Naive thymus-derived CD8-positive, alpha-beta T cell (primary cell): Measurements from ENCODE around the gene AFAP1L1. TPM values are rescaled to one million over a fixed set of nuclear protein-coding genes. Genes with fewer than 3 reads are reported as not detected.

Experiments used
- ATAC-seq, 2 donors: fragments of 150-1000 bp; cut with Tn5 transposase in 1 of 2; sonication (Bioruptor Pico), chemical (Tn5 transposase) in 1 of 2; 1 replicate in 1 of 2; 2 replicates in 1 of 2; pipeline ENCODE4 v1.10.0; 2021; ENCODE audit warnings: mild to moderate bottlenecking in 2 of 2, moderate library complexity in 2 of 2
- POLR2A ChIA-PET: fragments of 350-600 bp; sonication (Branson Sonifier 250); formaldehyde crosslinking; loops from one replicate; lab custom pipeline; 2021; ENCODE audit warnings: antibody characterized with exemption; lab: Charles Lee
- DNase-seq, 10 donors: peaks; one replicate each; pipeline versions ENCODE4 v3.0.0 to v3.0.0-alpha.2; 2020 to 2022
- H3K27ac Mint-ChIP-seq, 10 donors: one replicate each; pipeline ENCODE4 v1.8.0; 2020 to 2022; ENCODE audit warnings: mild to moderate bottlenecking in 10 of 10, mixed read lengths in 10 of 10, moderate library complexity in 4 of 10, inconsistent platforms in 1 of 10
- H3K27me3 Mint-ChIP-seq, 5 donors: one replicate each; pipeline ENCODE4 v1.8.0; 2021 to 2022; ENCODE audit warnings: mixed read lengths in 5 of 5
- H3K36me3 Mint-ChIP-seq, 3 donors: one replicate each; pipeline ENCODE4 v1.8.0; 2020 to 2022; ENCODE audit warnings: mixed read lengths in 3 of 3, mild to moderate bottlenecking in 2 of 3, inconsistent platforms in 1 of 3
- H3K4me1 Mint-ChIP-seq, 4 donors: one replicate each; pipeline ENCODE4 v1.8.0; 2021 to 2022; ENCODE audit warnings: mixed read lengths in 4 of 4
- H3K4me3 Mint-ChIP-seq, 10 donors: one replicate each; pipeline ENCODE4 v1.8.0; 2020 to 2022; ENCODE audit warnings: mild to moderate bottlenecking in 10 of 10, mixed read lengths in 10 of 10, moderate library complexity in 6 of 10, inconsistent platforms in 1 of 10
- H3K9me3 Mint-ChIP-seq, 9 donors: one replicate each; pipeline ENCODE4 v1.8.0; 2020 to 2022; ENCODE audit warnings: mixed read lengths in 9 of 9, mild to moderate bottlenecking in 3 of 9, inconsistent platforms in 1 of 9, moderate library complexity in 1 of 9
- polyA plus RNA-seq, 3 donors: library from polyadenylated mRNA; unstranded; fragments of 300-500 nt; fragmentation: Illumina TruSeq; gene quantifications; one replicate each; pipeline ENCODE4 v1.2.3, GENCODE V29; 2021
- total RNA-seq, 8 experiments: library from RNA in 2 of 8; stranded (reverse) in 2 of 8; gene quantifications; one replicate each; pipeline ENCODE4 v1.2.3 and lab custom pipeline; 2021 to 2026

The AFAP1L1 gene
- total and polyA plus RNA-seq, 5 experiments from 2014 or later, result 0.13 to 1.2 (median 0.56) TPM

- Mint-ChIP-seq H3K4me3 (no peak overlapping the region), H3K27ac (peak overlapping the region in 7 of 10 donors; percentile 5 to 47 (median 36)), H3K36me3 (peaks cover 0 to 21% (median 5%) of the 10 kb centered on the region in 3 donors), H3K9me3 (no peaks in the 10 kb centered on the region), H3K4me1 (peaks cover 7 to 32% (median 21%) of the 10 kb centered on the region in 4 donors), H3K27me3 (no peaks in the 10 kb centered on the region)
- POLR2A ChIA-PET, result interaction anchor here (0.9 to 1.0 kb wide), 3 partner anchors 13 to 54 kb away, joined by 3 read pairs; partner anchors contain the start of gene PCYOX1L
- ATAC-seq (peak; percentile 91 to 96), DNase-seq (peak; percentile 41 to 77 (median 64))
These were observed 99.8 kb downstream of the AFAP1L1 start for GRCh38 chr5:149371296-149371962.

- no peak overlapping the region for H3K27ac Mint-ChIP-seq
- H3K4me1 Mint-ChIP-seq, result peaks cover 7 to 28% (median 19%) of the 10 kb centered on the region in 4 donors
- DNase-seq, result no peak
- H3K9me3 Mint-ChIP-seq, result no peaks in the 10 kb centered on the region
- H3K36me3 Mint-ChIP-seq, result peaks cover 0 to 20% (median 5%) of the 10 kb centered on the region in 3 donors
- H3K4me3 Mint-ChIP-seq, result no peak overlapping the region
- no peak for ATAC-seq
- POLR2A ChIA-PET, result interaction anchor here (0.9 to 1.8 kb wide), 3 partner anchors 52 to 55 kb away, joined by 3 to 4 read pairs (median 3); no protein-coding TSS in a partner anchor
- no peaks in the 10 kb centered on the region for H3K27me3 Mint-ChIP-seq
These were observed 100.6 kb downstream of the AFAP1L1 start for GRCh38 chr5:149372076-149372795.

- H3K4me1 Mint-ChIP-seq, result peaks cover 2 to 22% (median 14%) of the 10 kb centered on the region in 4 donors
- POLR2A ChIA-PET, result interaction anchor here (1.6 to 1.8 kb wide), 2 partner anchors 15 to 53 kb away, joined by 4 to 5 read pairs; partner anchors contain the start of gene PCYOX1L
- DNase-seq (no peak), ATAC-seq (no peak)
- H3K36me3 Mint-ChIP-seq, result peaks cover 0 to 19% (median 7%) of the 10 kb centered on the region in 3 donors
- H3K27me3 Mint-ChIP-seq, result no peaks in the 10 kb centered on the region
- H3K9me3 Mint-ChIP-seq, result no peaks in the 10 kb centered on the region
- H3K4me3 Mint-ChIP-seq, result no peak overlapping the region
- no peak overlapping the region for H3K27ac Mint-ChIP-seq
These were observed 101.3 kb downstream of the AFAP1L1 start for GRCh38 chr5:149372932-149373331.

- no peaks in the 10 kb centered on the region for H3K9me3 Mint-ChIP-seq
- H3K27me3 Mint-ChIP-seq, result peaks cover 0 to 2% (median 0%) of the 10 kb centered on the region in 5 donors
- H3K4me3 Mint-ChIP-seq, result no peak overlapping the region
- peaks cover 2 to 11% (median 6%) of the 10 kb centered on the region in 4 donors for H3K4me1 Mint-ChIP-seq
- H3K27ac Mint-ChIP-seq, result no peak overlapping the region
- H3K36me3 Mint-ChIP-seq, result peaks cover 0 to 9% (median 3%) of the 10 kb centered on the region in 3 donors
- POLR2A ChIA-PET, result interaction anchor here (1.6 kb wide), 2 partner anchors 16 to 188 kb away, joined by 3 to 5 read pairs; partner anchors contain the start of gene PCYOX1L
- DNase-seq (no peak), ATAC-seq (no peak)
These were observed 102.6 kb downstream of the AFAP1L1 start for GRCh38 chr5:149374303-149374702.

DNA sequence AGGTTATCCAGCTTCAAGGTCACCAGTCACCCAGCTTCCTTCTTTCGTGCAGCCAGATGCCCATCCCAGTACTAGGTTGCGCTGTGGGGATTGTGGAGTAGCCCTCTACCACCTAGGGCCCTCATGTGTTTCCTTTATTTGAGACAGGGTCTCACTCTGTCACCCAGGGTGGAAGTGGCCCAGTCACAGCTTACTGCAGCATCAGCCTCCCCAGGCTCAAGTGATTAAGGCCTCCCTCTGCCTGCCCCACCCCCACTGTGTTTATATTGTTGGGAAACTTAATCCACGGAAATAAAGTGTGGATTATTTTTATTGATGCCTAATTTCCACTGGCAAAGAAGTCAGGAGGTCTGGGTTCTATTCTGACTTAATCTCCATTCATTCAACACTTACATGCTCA is 103.1 kb downstream of the AFAP1L1 start:
- POLR2A ChIA-PET, result interaction anchor here (1.6 kb wide), 1 partner anchor 188 kb away, joined by 3 read pairs; no protein-coding TSS in a partner anchor
- peaks cover 2 to 9% (median 6%) of the 10 kb centered on the region in 4 donors for H3K4me1 Mint-ChIP-seq
- no peak for ATAC-seq
- no peaks in the 10 kb centered on the region for H3K9me3 Mint-ChIP-seq
- H3K4me3 Mint-ChIP-seq, result no peak overlapping the region
- peaks cover 0 to 2% (median 0%) of the 10 kb centered on the region in 5 donors for H3K27me3 Mint-ChIP-seq
- H3K27ac Mint-ChIP-seq, result no peak overlapping the region
- no peak for DNase-seq
- peaks cover 0 to 9% (median 3%) of the 10 kb centered on the region in 3 donors for H3K36me3 Mint-ChIP-seq

- ATAC-seq, result no peak
- DNase-seq, result no peak
- H3K27me3 Mint-ChIP-seq, result peaks cover 0 to 4% (median 0%) of the 10 kb centered on the region in 5 donors
- H3K27ac Mint-ChIP-seq, result no peak overlapping the region
- H3K4me1 Mint-ChIP-seq, result peaks cover 2 to 8% (median 6%) of the 10 kb centered on the region in 4 donors
- POLR2A ChIA-PET, result interaction anchor here (1.6 kb wide), 1 partner anchor 187 kb away, joined by 3 read pairs; no protein-coding TSS in a partner anchor
- no peak overlapping the region for H3K4me3 Mint-ChIP-seq
- H3K36me3 Mint-ChIP-seq, result peaks cover 0 to 9% (median 3%) of the 10 kb centered on the region in 3 donors
- no peaks in the 10 kb centered on the region for H3K9me3 Mint-ChIP-seq
These were observed 103.8 kb downstream of the AFAP1L1 start for GRCh38 chr5:149375434-149375833.

DNA sequence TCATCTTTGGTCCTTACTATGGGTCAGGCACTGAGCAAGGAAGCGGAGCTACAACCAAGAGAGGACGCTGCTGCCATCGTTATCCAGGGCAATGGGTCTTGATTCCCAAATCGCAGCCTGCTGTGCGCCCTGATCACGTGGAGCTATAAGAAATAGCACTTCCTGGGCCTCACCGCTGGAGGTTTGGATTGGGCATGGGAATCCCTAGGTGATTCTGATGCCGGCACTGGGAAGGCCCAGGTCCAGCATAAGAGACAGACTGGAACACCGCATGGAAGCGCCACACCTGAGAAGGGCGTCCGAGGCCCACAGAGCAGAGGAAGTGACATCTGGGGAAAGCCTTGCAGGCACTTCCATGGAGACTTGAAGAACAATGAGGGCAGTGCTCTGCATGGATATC is 104.4 kb downstream of the AFAP1L1 start:
- DNase-seq, result no peak
- Mint-ChIP-seq H3K9me3 (no peaks in the 10 kb centered on the region), H3K36me3 (peaks cover 0 to 9% (median 3%) of the 10 kb centered on the region in 3 donors), H3K27ac (peak overlapping the region in 1 of 10 donors; percentile 50), H3K27me3 (peaks cover 0 to 5% (median 0%) of the 10 kb centered on the region in 5 donors), H3K4me3 (no peak overlapping the region), H3K4me1 (peaks cover 2 to 6% (median 4%) of the 10 kb centered on the region in 4 donors)
- POLR2A ChIA-PET, result no interaction called here
- no peak for ATAC-seq

DNA sequence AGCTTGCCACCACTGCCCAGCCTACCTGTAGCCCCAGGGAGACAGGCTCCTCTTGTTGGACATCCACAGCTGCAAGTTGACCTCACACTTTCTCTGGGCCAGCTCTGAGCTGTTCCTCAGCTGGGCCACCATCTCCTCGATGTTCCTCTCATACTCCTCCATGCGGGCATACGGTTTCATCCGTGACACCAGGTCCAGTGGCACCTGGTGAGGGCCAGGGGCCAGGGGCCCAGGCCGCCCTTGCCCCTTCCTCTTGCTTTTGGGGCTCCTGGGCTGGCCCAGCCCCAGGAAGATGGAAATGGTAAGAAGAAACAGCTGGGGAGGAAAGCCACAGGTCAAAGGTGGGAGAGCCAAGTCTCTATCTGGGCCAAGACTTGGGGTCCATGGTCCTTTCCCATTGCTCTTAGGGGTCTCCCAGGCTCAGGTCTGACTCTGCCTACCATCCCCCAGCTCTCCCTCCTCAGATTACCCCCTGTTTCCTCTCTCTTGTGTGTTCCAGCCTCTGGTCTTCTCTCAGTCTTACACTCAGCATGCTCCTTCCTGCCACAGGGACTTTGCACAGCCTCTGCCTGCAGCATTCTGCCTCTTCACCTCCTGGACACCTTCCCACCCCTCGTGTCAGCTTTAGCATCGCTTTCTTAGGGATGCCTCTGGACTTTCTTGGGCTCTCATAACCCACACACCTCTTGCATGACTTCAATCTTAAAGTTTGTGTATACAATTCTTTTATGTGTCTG is 105.2 kb downstream of the AFAP1L1 start:
- POLR2A ChIA-PET, result no interaction called here
- Mint-ChIP-seq H3K36me3 (peaks cover 0 to 9% (median 3%) of the 10 kb centered on the region in 3 donors), H3K4me1 (peaks cover 0 to 2% (median 1%) of the 10 kb centered on the region in 4 donors), H3K27me3 (peaks cover 0 to 5% (median 0%) of the 10 kb centered on the region in 5 donors), H3K27ac (no peak overlapping the region), H3K9me3 (no peaks in the 10 kb centered on the region), H3K4me3 (no peak overlapping the region)
- ATAC-seq (no peak), DNase-seq (no peak)

- H3K27me3 Mint-ChIP-seq, result peaks cover 0 to 5% (median 0%) of the 10 kb centered on the region in 5 donors
- no peaks in the 10 kb centered on the region for H3K9me3 Mint-ChIP-seq
- H3K36me3 Mint-ChIP-seq, result peaks cover 0 to 9% (median 3%) of the 10 kb centered on the region in 3 donors
- no peak for DNase-seq
- ATAC-seq, result no peak
- no peak overlapping the region for H3K4me3 Mint-ChIP-seq
- POLR2A ChIA-PET, result no interaction called here
- peak overlapping the region in 4 of 10 donors; percentile 36 to 55 (median 46) for H3K27ac Mint-ChIP-seq
- peaks cover 0 to 4% (median 2%) of the 10 kb centered on the region in 4 donors for H3K4me1 Mint-ChIP-seq
These were observed 106.7 kb downstream of the AFAP1L1 start for GRCh38 chr5:149378241-149378820.

DNA sequence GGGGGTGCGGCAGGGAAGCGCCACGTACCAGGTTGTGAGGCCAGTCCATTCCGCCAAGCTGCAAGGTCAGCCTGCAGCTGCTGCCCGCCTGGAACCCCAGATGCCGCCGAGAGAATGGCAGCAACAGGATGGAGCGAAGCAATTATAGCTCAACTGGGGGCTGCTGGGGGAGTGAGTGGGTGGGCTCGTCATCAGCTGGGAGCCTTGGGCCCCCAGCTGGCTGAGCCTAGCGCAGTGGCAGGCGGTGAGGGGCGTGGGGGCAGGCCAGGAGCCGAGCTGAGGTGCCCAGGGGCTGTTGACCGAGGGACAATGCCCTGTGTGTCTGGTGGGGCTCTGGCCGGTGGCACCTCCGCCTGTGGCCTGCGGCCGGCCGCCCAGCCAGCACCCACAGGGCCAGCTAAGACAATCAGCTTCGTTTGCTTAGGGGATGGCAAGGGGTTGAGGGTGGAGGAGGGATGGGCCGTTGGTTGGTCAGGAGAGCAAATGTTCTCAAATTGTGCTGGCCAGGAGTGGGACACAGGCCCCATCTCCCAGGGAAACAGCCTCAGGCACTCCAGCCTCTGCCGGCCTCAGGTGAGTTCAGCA is 107.6 kb downstream of the AFAP1L1 start, which contains the start of gene IL17B:
TSS of gene IL17B (minus strand) at position 116 of the 585 bp plus-strand sequence. CDS start at position 49, 67 bp downstream.
- POLR2A ChIA-PET, result interaction anchor here (0.5 to 1.0 kb wide), 2 partner anchors 35 to 196 kb away, joined by 3 to 7 read pairs; partner anchors contain the start of gene GRPEL2
- H3K4me1 Mint-ChIP-seq, result peaks cover 0 to 4% (median 2%) of the 10 kb centered on the region in 4 donors
- no peak within 1 kb of the TSS for H3K4me3 Mint-ChIP-seq
- peak within 1 kb of the TSS in 4 of 10 donors; percentile 36 to 55 (median 46) for H3K27ac Mint-ChIP-seq
- no peak for DNase-seq
- ATAC-seq, result no peak
- H3K36me3 Mint-ChIP-seq, result peaks cover 0 to 7% (median 3%) of the 10 kb centered on the region in 3 donors
- H3K9me3 Mint-ChIP-seq, result no peaks in the 10 kb centered on the region
- H3K27me3 Mint-ChIP-seq, result peaks cover 0 to 5% (median 0%) of the 10 kb centered on the region in 5 donors

GRCh38 chr5:149379818-149380374 is 108.2 kb downstream of the AFAP1L1 start:
- H3K27me3 Mint-ChIP-seq, result peaks cover 0 to 5% (median 0%) of the 10 kb centered on the region in 5 donors
- peak overlapping the region in 1 of 10 donors; percentile 43 for H3K27ac Mint-ChIP-seq
- POLR2A ChIA-PET, result interaction anchor here (0.5 to 1.0 kb wide), 2 partner anchors 35 to 195 kb away, joined by 3 to 7 read pairs; partner anchors contain the start of gene GRPEL2
- no peaks in the 10 kb centered on the region for H3K9me3 Mint-ChIP-seq
- DNase-seq (no peak), ATAC-seq (no peak)
- H3K4me1 Mint-ChIP-seq, result peaks cover 0 to 4% (median 2%) of the 10 kb centered on the region in 4 donors
- H3K36me3 Mint-ChIP-seq, result peaks cover 0 to 6% (median 3%) of the 10 kb centered on the region in 3 donors
- no peak overlapping the region for H3K4me3 Mint-ChIP-seq
